Peyer's patch (tissue), 4 donors: Measurements from ENCODE around the gene GOLGA8S. TPM values are rescaled to one million over a fixed set of nuclear protein-coding genes. Genes with fewer than 3 reads are reported as not detected.
"Not testable (repeated sequence)": the region's sequence is repeated elsewhere in the genome, so short reads cannot be mapped to it uniquely, and the experiment has no call there.

Experiments used
- DNase-seq, 3 donors: peaks; one replicate each; pipeline ENCODE4 v3.0.0-alpha.2; 2017 to 2019
- H3K27ac ChIP-seq, 4 donors: fragments of 200-600 bp; sonication (generic); one replicate each; pipeline ENCODE4 v1.5.1; 2016 to 2019
- H3K27me3 ChIP-seq, 2 donors: fragments of 200-600 bp; sonication (generic); one replicate each; pipeline ENCODE4 v1.5.1; 2019
- H3K36me3 ChIP-seq, 3 donors: fragments of 200-600 bp; sonication (generic); one replicate each; pipeline ENCODE4 v1.5.1; 2016 to 2019
- H3K4me1 ChIP-seq, 4 donors: fragments of 200-600 bp; sonication (generic); one replicate each; pipeline ENCODE4 v1.5.1; 2016 to 2019
- H3K4me3 ChIP-seq, 4 donors: fragments of 200-600 bp; sonication (generic); 1 replicate in 3 of 4; 2 replicates in 1 of 4; pipeline ENCODE4 v1.5.1; 2016 to 2019; ENCODE audit warnings: mild to moderate bottlenecking in 1 of 4
- H3K9me3 ChIP-seq, 4 donors: fragments of 200-600 bp; sonication (generic); one replicate each; pipeline ENCODE4 v1.5.1; 2016 to 2019; ENCODE audit warnings: mild to moderate bottlenecking in 1 of 4
- POLR2A ChIP-seq, 2 donors: fragments of 450-650 bp; IDR thresholded peaks; one replicate each; pipeline ENCODE4 v1.5.1; 2017; ENCODE audit warnings: antibody characterized with exemption in 2 of 2, mild to moderate bottlenecking in 2 of 2, moderate library complexity in 2 of 2
- total RNA-seq, 4 donors: library from RNA; depleted of rRNA; stranded (reverse); fragments of >200 nt; gene quantifications; one replicate each; pipeline ENCODE4 v1.1.0, GENCODE V29; 2016
- TF ChIP-seq, protein P1 (sequence below), 6 experiments: fragments of 450-650 bp in 4 of 6; fragments of 200-600 bp in 2 of 6; sonication (generic) in 1 of 6; IDR thresholded peaks; one replicate each; pipeline ENCODE4 v1.5.1; 2017 to 2019; ENCODE audit warnings: antibody characterized with exemption in 6 of 6, mild to moderate bottlenecking in 3 of 6, moderate library complexity in 1 of 6

GOLGA8S gene
- total RNA-seq, 4 donors from 2014 or later, result 0.13 TPM; not detected in 3

DNA sequence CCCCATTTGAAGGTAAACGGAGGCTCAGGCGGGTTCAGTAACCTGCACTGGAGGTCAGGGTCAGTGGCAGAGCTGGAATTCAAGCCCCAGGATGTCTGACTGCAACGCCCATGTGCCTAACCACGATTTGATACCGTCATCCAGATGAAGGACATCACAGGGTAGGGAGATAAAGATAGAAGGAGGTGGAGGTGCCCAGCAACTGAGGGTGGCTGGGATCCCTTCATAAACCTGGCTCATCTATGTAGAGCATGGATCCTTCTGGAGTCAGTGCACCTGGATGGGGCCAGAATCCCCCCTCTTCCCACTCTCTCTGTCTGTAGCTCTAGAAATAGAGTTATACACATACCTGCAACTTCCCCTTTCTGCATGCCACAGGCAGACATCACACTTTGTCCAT, 41.3 kb downstream of the GOLGA8S start:
- no peak for DNase-seq
- H3K27ac ChIP-seq, result no peak overlapping the region

DNA sequence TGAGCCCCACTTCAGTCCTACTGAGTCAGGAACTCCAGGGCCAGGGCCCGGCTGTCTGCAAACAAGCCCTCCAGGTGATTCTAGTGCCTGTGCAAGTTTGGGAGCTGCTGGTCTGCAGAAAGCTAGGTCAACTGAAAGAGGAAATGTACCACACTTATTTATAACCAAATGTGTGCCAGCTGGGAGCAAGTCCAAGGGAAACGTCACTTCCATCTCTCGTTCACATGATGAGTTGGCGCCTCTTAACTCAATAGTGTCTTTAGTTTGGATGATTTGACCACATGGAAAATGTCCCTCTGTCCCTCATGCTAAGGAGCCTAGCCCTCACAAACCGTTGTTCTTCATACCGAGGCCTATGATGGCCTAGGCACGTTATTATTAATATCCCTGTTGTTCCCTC, 43.2 kb downstream of the GOLGA8S start:
- H3K36me3 ChIP-seq, result no peaks in the 10 kb centered on the region
- TF ChIP-seq POLR2A (IDR thresholded peaks at IDR 0.05), result no peak
- TF ChIP-seq, protein P1, sequence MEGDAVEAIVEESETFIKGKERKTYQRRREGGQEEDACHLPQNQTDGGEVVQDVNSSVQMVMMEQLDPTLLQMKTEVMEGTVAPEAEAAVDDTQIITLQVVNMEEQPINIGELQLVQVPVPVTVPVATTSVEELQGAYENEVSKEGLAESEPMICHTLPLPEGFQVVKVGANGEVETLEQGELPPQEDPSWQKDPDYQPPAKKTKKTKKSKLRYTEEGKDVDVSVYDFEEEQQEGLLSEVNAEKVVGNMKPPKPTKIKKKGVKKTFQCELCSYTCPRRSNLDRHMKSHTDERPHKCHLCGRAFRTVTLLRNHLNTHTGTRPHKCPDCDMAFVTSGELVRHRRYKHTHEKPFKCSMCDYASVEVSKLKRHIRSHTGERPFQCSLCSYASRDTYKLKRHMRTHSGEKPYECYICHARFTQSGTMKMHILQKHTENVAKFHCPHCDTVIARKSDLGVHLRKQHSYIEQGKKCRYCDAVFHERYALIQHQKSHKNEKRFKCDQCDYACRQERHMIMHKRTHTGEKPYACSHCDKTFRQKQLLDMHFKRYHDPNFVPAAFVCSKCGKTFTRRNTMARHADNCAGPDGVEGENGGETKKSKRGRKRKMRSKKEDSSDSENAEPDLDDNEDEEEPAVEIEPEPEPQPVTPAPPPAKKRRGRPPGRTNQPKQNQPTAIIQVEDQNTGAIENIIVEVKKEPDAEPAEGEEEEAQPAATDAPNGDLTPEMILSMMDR (IDR thresholded peaks at IDR 0.05), result no peak
- H3K27me3 ChIP-seq, result no peaks in the 10 kb centered on the region
- H3K27ac ChIP-seq, result no peak overlapping the region
- no peaks in the 10 kb centered on the region for H3K4me1 ChIP-seq
- H3K9me3 ChIP-seq, result no peaks in the 10 kb centered on the region
- no peak for DNase-seq
- H3K4me3 ChIP-seq, result no peak overlapping the region

More for the DNA sequence above, 41.3 kb downstream of the GOLGA8S start:
- no peaks in the 10 kb centered on the region for H3K36me3 ChIP-seq
- TF ChIP-seq, protein P1 (IDR thresholded peaks at IDR 0.05), result no peak
- TF ChIP-seq POLR2A (IDR thresholded peaks at IDR 0.05), result no peak
- no peaks in the 10 kb centered on the region for H3K9me3 ChIP-seq
- H3K4me3 ChIP-seq, result no peak overlapping the region
- H3K4me1 ChIP-seq, result no peaks in the 10 kb centered on the region
- no peaks in the 10 kb centered on the region for H3K27me3 ChIP-seq

GRCh38 chr15:23398357-23398756, 43.8 kb downstream of the GOLGA8S start:
- not testable (repeated sequence) for DNase-seq

GRCh38 chr15:23399207-23399606, 44.7 kb downstream of the GOLGA8S start:
- H3K27ac ChIP-seq, H3K9me3 ChIP-seq, H3K4me3 ChIP-seq, H3K27me3 ChIP-seq, H3K4me1 ChIP-seq, H3K36me3 ChIP-seq, DNase-seq: not testable (repeated sequence)

More at GRCh38 chr15:23398357-23398756, 43.8 kb downstream of the GOLGA8S start:
- not testable (repeated sequence) for H3K36me3 ChIP-seq, H3K4me1 ChIP-seq, H3K4me3 ChIP-seq, H3K27me3 ChIP-seq, H3K9me3 ChIP-seq, H3K27ac ChIP-seq

GRCh38 chr15:23401627-23402026, 47.1 kb downstream of the GOLGA8S start:
- Histone ChIP-seq H3K9me3 (no peaks in the 10 kb centered on the region), H3K27me3 (no peaks in the 10 kb centered on the region), H3K27ac (no peak overlapping the region), H3K36me3 (no peaks in the 10 kb centered on the region), H3K4me1 (no peaks in the 10 kb centered on the region), H3K4me3 (no peak overlapping the region)
- no peak for DNase-seq
- TF ChIP-seq POLR2A (IDR thresholded peaks at IDR 0.05), result no peak
- TF ChIP-seq, protein P1 (IDR thresholded peaks at IDR 0.05), result no peak

DNA sequence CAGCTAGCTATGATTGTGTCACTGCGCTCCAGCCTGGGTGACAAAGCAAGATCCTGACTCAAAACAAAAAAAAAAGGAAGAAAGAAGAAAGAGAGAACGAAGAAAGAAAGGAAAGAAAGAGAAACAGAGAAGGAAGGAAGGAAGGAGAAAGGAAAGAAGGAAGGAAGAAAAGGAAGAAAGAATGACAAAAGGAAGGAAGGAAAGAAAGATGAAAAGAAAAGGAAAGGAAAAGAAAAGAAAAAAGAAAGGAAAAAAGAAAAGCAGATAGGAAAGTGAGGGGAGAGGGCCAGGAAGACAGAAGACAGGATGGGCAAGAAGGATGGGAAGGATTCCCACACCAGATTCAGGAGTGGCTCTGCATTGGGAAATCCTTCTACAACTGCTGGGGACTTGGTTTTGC, 47.6 kb downstream of the GOLGA8S start:
- Histone ChIP-seq H3K4me3 (no peak overlapping the region), H3K27ac (no peak overlapping the region), H3K36me3 (no peaks in the 10 kb centered on the region), H3K9me3 (no peaks in the 10 kb centered on the region), H3K4me1 (no peaks in the 10 kb centered on the region), H3K27me3 (no peaks in the 10 kb centered on the region)
- TF ChIP-seq, protein P1 (IDR thresholded peaks at IDR 0.05), result no peak
- TF ChIP-seq POLR2A (IDR thresholded peaks at IDR 0.05), result no peak
- no peak for DNase-seq

DNA sequence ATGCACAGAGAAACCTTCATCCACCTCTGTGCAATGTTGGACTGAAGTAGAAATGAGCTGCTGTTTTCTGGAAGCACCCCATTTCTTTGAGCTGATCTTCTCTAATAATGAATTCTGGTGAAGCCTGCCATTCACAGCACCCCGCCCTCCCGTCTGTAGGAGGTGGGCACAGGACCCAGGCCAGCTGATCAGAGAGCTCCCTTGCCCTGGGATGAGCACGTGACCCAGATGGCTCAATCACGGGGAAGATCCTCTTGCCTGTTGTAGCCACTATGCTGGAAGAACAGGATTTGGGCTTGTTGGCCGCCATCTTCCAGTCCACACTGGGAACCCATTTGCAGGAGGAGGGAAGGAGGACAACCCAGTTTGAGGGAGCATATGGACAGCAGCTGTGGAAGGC, 48.0 kb downstream of the GOLGA8S start:
- Histone ChIP-seq H3K4me3 (no peak overlapping the region), H3K27ac (no peak overlapping the region), H3K27me3 (no peaks in the 10 kb centered on the region), H3K36me3 (no peaks in the 10 kb centered on the region), H3K4me1 (no peaks in the 10 kb centered on the region), H3K9me3 (no peaks in the 10 kb centered on the region)
- TF ChIP-seq POLR2A (IDR thresholded peaks at IDR 0.05), result no peak
- TF ChIP-seq, protein P1 (IDR thresholded peaks at IDR 0.05), result no peak
- DNase-seq, result no peak
